ENCODE measurements around the gene LY6G6C.

- TF ChIP-seq EP300 (IDR thresholded peaks at IDR 0.05; ENCODE audit: borderline replicate concordance) (no peak), CEBPB (IDR thresholded peaks at IDR 0.05) (no peak), REST (IDR thresholded peaks at IDR 0.05; ENCODE audit: low read depth) (no peak), CREB1 (IDR thresholded peaks at IDR 0.05; ENCODE audit: low read depth) (no peak), EGR1 (IDR thresholded peaks at IDR 0.05) (no peak), MAX (IDR thresholded peaks at IDR 0.05) (no peak)
These were observed 7.4 kb upstream of the LY6G6C start, which contains the start of gene DDAH2 for GRCh38 chr6:31728767-31729514.
